Keratinocyte (primary cell): ENCODE results near the gene CIRBP.

ENCODE experiments used
- EZH2 ChIP-seq: IDR thresholded peaks from one replicate; pipeline ENCODE4 v1.6.1; 2012; ENCODE audit warnings: inconsistent platforms, mild to moderate bottlenecking, low read length, moderate library complexity
- TF ChIP-seq, protein P1 (sequence below), 3 experiments: IDR thresholded peaks in 1 of 3; conservative IDR thresholded peaks in 1 of 3; optimal IDR thresholded peaks in 1 of 3; 2 replicates in 2 of 3; 3 replicates in 1 of 3; pipeline versions ENCODE3 to v1.5.1; 2011; ENCODE audit warnings: low read length in 3 of 3, mild to moderate bottlenecking in 3 of 3, moderate library complexity in 2 of 3, control low read depth in 1 of 3, inconsistent platforms in 1 of 3; ENCODE audit not compliant: insufficient read depth in 2 of 3; ENCODE audit errors: extremely low read depth in 1 of 3

DNA sequence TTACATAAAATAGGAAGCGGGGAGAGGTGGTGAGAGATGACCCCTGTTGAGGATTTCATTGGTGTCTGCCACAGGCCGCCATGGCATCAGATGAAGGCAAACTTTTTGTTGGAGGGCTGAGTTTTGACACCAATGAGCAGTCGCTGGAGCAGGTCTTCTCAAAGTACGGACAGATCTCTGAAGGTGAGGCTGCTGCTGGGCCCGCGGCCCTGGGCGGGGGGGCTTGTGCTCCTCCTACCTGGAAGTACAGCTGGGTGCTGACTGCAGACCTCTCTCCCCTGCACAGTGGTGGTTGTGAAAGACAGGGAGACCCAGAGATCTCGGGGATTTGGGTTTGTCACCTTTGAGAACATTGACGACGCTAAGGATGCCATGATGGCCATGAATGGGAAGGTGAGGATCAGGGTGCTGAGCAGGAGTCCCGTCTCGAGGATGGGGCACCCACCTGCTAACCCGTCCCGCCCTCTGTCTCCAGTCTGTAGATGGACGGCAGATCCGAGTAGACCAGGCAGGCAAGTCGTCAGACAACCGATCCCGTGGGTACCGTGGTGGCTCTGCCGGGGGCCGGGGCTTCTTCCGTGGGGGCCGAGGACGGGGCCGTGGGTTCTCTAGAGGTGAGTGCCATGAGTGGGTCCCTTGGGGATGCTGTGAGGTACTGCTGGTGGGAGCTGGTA is 1.9 kb downstream of the CIRBP start:
- no peak for TF ChIP-seq EZH2
- TF ChIP-seq, protein P1, sequence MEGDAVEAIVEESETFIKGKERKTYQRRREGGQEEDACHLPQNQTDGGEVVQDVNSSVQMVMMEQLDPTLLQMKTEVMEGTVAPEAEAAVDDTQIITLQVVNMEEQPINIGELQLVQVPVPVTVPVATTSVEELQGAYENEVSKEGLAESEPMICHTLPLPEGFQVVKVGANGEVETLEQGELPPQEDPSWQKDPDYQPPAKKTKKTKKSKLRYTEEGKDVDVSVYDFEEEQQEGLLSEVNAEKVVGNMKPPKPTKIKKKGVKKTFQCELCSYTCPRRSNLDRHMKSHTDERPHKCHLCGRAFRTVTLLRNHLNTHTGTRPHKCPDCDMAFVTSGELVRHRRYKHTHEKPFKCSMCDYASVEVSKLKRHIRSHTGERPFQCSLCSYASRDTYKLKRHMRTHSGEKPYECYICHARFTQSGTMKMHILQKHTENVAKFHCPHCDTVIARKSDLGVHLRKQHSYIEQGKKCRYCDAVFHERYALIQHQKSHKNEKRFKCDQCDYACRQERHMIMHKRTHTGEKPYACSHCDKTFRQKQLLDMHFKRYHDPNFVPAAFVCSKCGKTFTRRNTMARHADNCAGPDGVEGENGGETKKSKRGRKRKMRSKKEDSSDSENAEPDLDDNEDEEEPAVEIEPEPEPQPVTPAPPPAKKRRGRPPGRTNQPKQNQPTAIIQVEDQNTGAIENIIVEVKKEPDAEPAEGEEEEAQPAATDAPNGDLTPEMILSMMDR (optimal IDR thresholded peaks at IDR 0.05 in 1 of 3, IDR thresholded peaks at IDR 0.05 in 1 of 3, conservative IDR thresholded peaks at IDR 0.05 in 1 of 3; ENCODE audit: extremely low read depth in 1 of 3, insufficient read depth in 2 of 3, low read length in 3 of 3) = no peak
